SK-N-SH (cell line): Measurements from ENCODE around the gene MBD3. TPM values are rescaled to one million over a fixed set of nuclear protein-coding genes. Genes with fewer than 3 reads are reported as not detected.

Experiments used
- CTCF ChIA-PET: fragments of 300-600, 350-600 bp; formaldehyde crosslinking; extraction: SDS; loops from one replicate; lab custom pipeline; 2021; lab: Yijun Ruan, JAX
- POLR2A ChIA-PET: fragments of 350-600 bp; sonication (Branson Sonifier 250); formaldehyde crosslinking; extraction: SDS; loops from one replicate; lab custom pipeline; 2020; ENCODE audit warnings: antibody characterized with exemption, inconsistent platforms; lab: Yijun Ruan, JAX
- DNase-seq: peaks from one replicate; pipeline ENCODE4 v3.0.0; 2012
- H2AFZ ChIP-seq: fragments of 200-600 bp; sonication (generic); 2 replicates; pipeline ENCODE4 v1.8.1; 2016; ENCODE audit warnings: antibody characterized with exemption, mild to moderate bottlenecking, low read depth
- H3F3A ChIP-seq: fragments of 200-600 bp; sonication (generic); replicated peaks from 2 replicates; pipeline ENCODE3; 2016; ENCODE audit warnings: antibody characterized with exemption, mild to moderate bottlenecking; ENCODE audit not compliant: insufficient read depth
- H3K27ac ChIP-seq, 2 experiments: fragments of 200-500 bp in 1 of 2; fragments of 200-600 bp in 1 of 2; sonication (Bioruptor generic) in 1 of 2; sonication (generic), shearing (Covaris generic) in 1 of 2; 2 replicates each; pipeline versions ENCODE4 v1.5.1 to v1.6.1; 2014 to 2016; ENCODE audit warnings: low read depth in 2 of 2, inconsistent platforms in 1 of 2, low read length in 1 of 2, mild to moderate bottlenecking in 1 of 2, mixed read lengths in 1 of 2
- H3K27me3 ChIP-seq: fragments of 200-600 bp; sonication (generic), shearing (Covaris generic); 2 replicates; pipeline ENCODE4 v1.6.1; 2016; ENCODE audit warnings: mixed run types; ENCODE audit not compliant: insufficient read depth
- H3K36me3 ChIP-seq, 2 experiments: fragments of 200-500 bp in 1 of 2; fragments of 200-600 bp in 1 of 2; sonication (Bioruptor generic) in 1 of 2; sonication (generic) in 1 of 2; replicated peaks in 1 of 2; 2 replicates each; pipeline versions ENCODE3 to v1.5.1; 2014 to 2016; ENCODE audit warnings: low read length in 1 of 2, mild to moderate bottlenecking in 1 of 2; ENCODE audit not compliant: insufficient read depth in 2 of 2, control insufficient read depth in 1 of 2
- H3K4me1 ChIP-seq, 2 experiments: fragments of 200-500 bp in 1 of 2; fragments of 200-600 bp in 1 of 2; sonication (Bioruptor generic) in 1 of 2; sonication (generic), shearing (Covaris generic) in 1 of 2; 2 replicates each; pipeline versions ENCODE4 v1.5.1 to v1.6.1; 2014 to 2016; ENCODE audit warnings: low read depth in 1 of 2, low read length in 1 of 2, mixed run types in 1 of 2; ENCODE audit not compliant: insufficient read depth in 2 of 2, control insufficient read depth in 1 of 2
- H3K4me2 ChIP-seq: fragments of 200-600 bp; sonication (generic), shearing (Covaris generic); 2 replicates; pipeline ENCODE4 v1.6.1; 2017; ENCODE audit warnings: mixed run types
- H3K4me3 ChIP-seq, 2 experiments: fragments of 200-500 bp in 1 of 2; fragments of 200-600 bp in 1 of 2; sonication (Bioruptor generic) in 1 of 2; sonication (generic), shearing (Covaris generic) in 1 of 2; 2 replicates each; pipeline versions ENCODE4 v1.5.1 to v1.8.1; 2014 to 2016; ENCODE audit warnings: low read depth in 2 of 2, inconsistent platforms in 1 of 2, low read length in 1 of 2, mild to moderate bottlenecking in 1 of 2, mixed read lengths in 1 of 2, moderate library complexity in 1 of 2
- H3K79me2 ChIP-seq: fragments of 200-600 bp; sonication (generic); 2 replicates; pipeline ENCODE4 v1.8.1; 2017; ENCODE audit warnings: mild to moderate bottlenecking; ENCODE audit not compliant: insufficient read depth
- H3K9ac ChIP-seq: fragments of 200-600 bp; sonication (generic); 2 replicates; pipeline ENCODE4 v1.6.1; 2017; ENCODE audit warnings: mixed run types
- H3K9me2 ChIP-seq: fragments of 200-600 bp; sonication (generic); 2 replicates; pipeline ENCODE4 v1.6.1; 2017; ENCODE audit warnings: mixed run types
- H3K9me3 ChIP-seq: fragments of 200-600 bp; sonication (generic); 2 replicates; pipeline ENCODE4 v1.6.1; 2017; ENCODE audit warnings: mixed run types, mild to moderate bottlenecking, moderate library complexity
- H4K20me1 ChIP-seq: fragments of 200-600 bp; sonication (generic); 2 replicates; pipeline ENCODE4 v1.6.1; 2017; ENCODE audit warnings: mild to moderate bottlenecking, mixed run types; ENCODE audit not compliant: insufficient read depth
- GABPA ChIP-seq: IDR thresholded peaks from 2 replicates; pipeline ENCODE4 v1.4.0; 2012; ENCODE audit warnings: low read depth, mild to moderate bottlenecking
- MXI1 ChIP-seq: IDR thresholded peaks from 2 replicates; pipeline ENCODE4 v1.6.1; 2012; ENCODE audit warnings: mild to moderate bottlenecking, low read depth, low read length, improper control_type of control experiment
- PBX3 ChIP-seq: IDR thresholded peaks from 2 replicates; pipeline ENCODE4; 2012
- POLR2AphosphoS5 ChIP-seq: IDR thresholded peaks from 2 replicates; pipeline ENCODE4 v1.6.1; 2012; ENCODE audit warnings: low read depth, low read length
- RAD21 ChIP-seq: IDR thresholded peaks from 2 replicates; pipeline ENCODE4 v1.6.1; 2012; ENCODE audit warnings: mild to moderate bottlenecking, low read length
- RCOR1 ChIP-seq: fragments of 150-350 bp; IDR thresholded peaks from 2 replicates; pipeline ENCODE4 v1.6.1; 2017; ENCODE audit warnings: antibody characterized with exemption, low read length
- RFX5 ChIP-seq: IDR thresholded peaks from 2 replicates; pipeline ENCODE4 v1.6.1; 2012; ENCODE audit warnings: mild to moderate bottlenecking, improper control_type of control experiment, low read length
- RXRA ChIP-seq: IDR thresholded peaks from 2 replicates; pipeline ENCODE4 v1.4.0; 2012; ENCODE audit warnings: low read depth, mild to moderate bottlenecking, borderline replicate concordance
- SIN3A ChIP-seq: IDR thresholded peaks from 2 replicates; pipeline ENCODE4 v1.6.1; 2012; ENCODE audit warnings: low read depth, mild to moderate bottlenecking, low read length, moderate library complexity, borderline replicate concordance
- SMC3 ChIP-seq: IDR thresholded peaks from 2 replicates; pipeline ENCODE4 v1.6.1; 2012; ENCODE audit warnings: low read depth, low read length, improper control_type of control experiment
- TEAD4 ChIP-seq: IDR thresholded peaks from 2 replicates; pipeline ENCODE4 v1.4.0; 2012; ENCODE audit warnings: mild to moderate bottlenecking, borderline replicate concordance; ENCODE audit not compliant: insufficient read depth
- WGBS: methylation state at CpG from one replicate; pipeline ENCODE4 v1.1.6; 2017; ENCODE audit warnings: low lambda C conversion rate; 5-methylcytosine and 5-hydroxymethylcytosine counted together
- polyA plus RNA-seq, 3 experiments: library from polyadenylated mRNA; depleted of rRNA; stranded (reverse); fragments of >200 nt; gene quantifications; 2 replicates each; pipeline ENCODE4 v1.2.3, GENCODE V29; 2012
- TF ChIP-seq, protein P1 (sequence below): fragments of 150-350 bp; IDR thresholded peaks from 2 replicates; pipeline ENCODE4 v1.6.1; 2017; ENCODE audit warnings: antibody characterized with exemption, low read length, low read depth, borderline replicate concordance
- TF ChIP-seq, protein P2 (sequence below): fragments of 200-600 bp; sonication (generic); IDR thresholded peaks from 2 replicates; pipeline ENCODE4 v1.6.1; 2017; ENCODE audit warnings: antibody characterized with exemption, mild to moderate bottlenecking, moderate library complexity

MBD3 gene
- polyA plus RNA-seq, 1 of the 3 experiments (the other 2 are of a cell fraction), result 96.5 TPM

- H3K27ac ChIP-seq, result peak overlapping the region; percentile 82 to 93
- peaks cover 2 to 5% of the 10 kb centered on the region in 2 experiments for H3K36me3 ChIP-seq
- H3K9me2 ChIP-seq, result no peaks in the 10 kb centered on the region
- peaks cover 29% of the 10 kb centered on the region; the same call in 1 of the 2 replicates for H4K20me1 ChIP-seq
- peak; percentile 57 for DNase-seq
- POLR2A ChIA-PET, result interaction anchor here (1.3 kb wide), 2 partner anchors 25 to 141 kb away, joined by 4 to 7 read pairs; partner anchors contain the start of gene APC2
- H3K4me1 ChIP-seq, result peaks cover 9 to 12% of the 10 kb centered on the region in 2 experiments; a peak in 1 of 4 replicates
- H3K9ac ChIP-seq, result peak overlapping the region; percentile 97
- CTCF ChIA-PET, result interaction anchor here (0.6 to 4.2 kb wide), 9 partner anchors 12 to 204 kb away, joined by 3 to 24 read pairs (median 4); no protein-coding TSS in a partner anchor
- peaks cover 4% of the 10 kb centered on the region for H3F3A ChIP-seq
- 2% methylated on average over 30 of the region's 31 CpGs for whole genome bisulfite sequencing
- peak overlapping the region; percentile 69 to 88 for H3K4me3 ChIP-seq
- peaks cover 56% of the 10 kb centered on the region for H3K79me2 ChIP-seq
- H2AFZ ChIP-seq, result no peak overlapping the region; the same call in 1 of the 2 replicates
- H3K9me3 ChIP-seq, result no peaks in the 10 kb centered on the region
- H3K4me2 ChIP-seq, result peak overlapping the region; percentile 99
- TF ChIP-seq TEAD4 (0 out of 2 replicates have a peak, but pooled peaks have one; percentile 10), RFX5 (no peak), MXI1 (peak; percentile 41; the same call in 1 of the 2 replicates)
- no peaks in the 10 kb centered on the region for H3K27me3 ChIP-seq
These were observed 1.1 kb downstream of the MBD3 start for GRCh38 chr19:1591421-1592023.

GRCh38 chr19:1590641-1591397, 1.8 kb downstream of the MBD3 start:
- ChIA-PET CTCF (interaction anchor here (0.6 to 4.2 kb wide), 13 partner anchors 12 to 204 kb away, joined by 3 to 24 read pairs (median 4); no protein-coding TSS in a partner anchor), POLR2A (interaction anchor here (0.5 to 1.3 kb wide), 5 partner anchors 13 to 140 kb away, joined by 3 to 7 read pairs (median 4); partner anchors contain the start of gene APC2)
- H3K9me3 ChIP-seq, result no peaks in the 10 kb centered on the region
- H3F3A ChIP-seq, result peaks cover 4% of the 10 kb centered on the region
- peak overlapping the region; percentile 97 for H3K9ac ChIP-seq
- WGBS, result 42% methylated on average over 10 of the region's 10 CpGs
- H2AFZ ChIP-seq, result no peak overlapping the region
- H3K4me3 ChIP-seq, result peak overlapping the region; percentile 69 to 88
- TF ChIP-seq RCOR1 (no peak), RAD21 (peak; percentile 23; the same call in 1 of the 2 replicates), POLR2AphosphoS5 (peak; percentile 11; the same call in 1 of the 2 replicates), PBX3 (peak; percentile 26; the same call in 1 of the 2 replicates), GABPA (no peak), RXRA (no peak), SIN3A (peak; percentile 12; the same call in 1 of the 2 replicates), SMC3 (peak; percentile 21; the same call in 1 of the 2 replicates)
- TF ChIP-seq, protein P1, sequence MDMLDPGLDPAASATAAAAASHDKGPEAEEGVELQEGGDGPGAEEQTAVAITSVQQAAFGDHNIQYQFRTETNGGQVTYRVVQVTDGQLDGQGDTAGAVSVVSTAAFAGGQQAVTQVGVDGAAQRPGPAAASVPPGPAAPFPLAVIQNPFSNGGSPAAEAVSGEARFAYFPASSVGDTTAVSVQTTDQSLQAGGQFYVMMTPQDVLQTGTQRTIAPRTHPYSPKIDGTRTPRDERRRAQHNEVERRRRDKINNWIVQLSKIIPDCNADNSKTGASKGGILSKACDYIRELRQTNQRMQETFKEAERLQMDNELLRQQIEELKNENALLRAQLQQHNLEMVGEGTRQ, result no peak
- TF ChIP-seq, protein P2, sequence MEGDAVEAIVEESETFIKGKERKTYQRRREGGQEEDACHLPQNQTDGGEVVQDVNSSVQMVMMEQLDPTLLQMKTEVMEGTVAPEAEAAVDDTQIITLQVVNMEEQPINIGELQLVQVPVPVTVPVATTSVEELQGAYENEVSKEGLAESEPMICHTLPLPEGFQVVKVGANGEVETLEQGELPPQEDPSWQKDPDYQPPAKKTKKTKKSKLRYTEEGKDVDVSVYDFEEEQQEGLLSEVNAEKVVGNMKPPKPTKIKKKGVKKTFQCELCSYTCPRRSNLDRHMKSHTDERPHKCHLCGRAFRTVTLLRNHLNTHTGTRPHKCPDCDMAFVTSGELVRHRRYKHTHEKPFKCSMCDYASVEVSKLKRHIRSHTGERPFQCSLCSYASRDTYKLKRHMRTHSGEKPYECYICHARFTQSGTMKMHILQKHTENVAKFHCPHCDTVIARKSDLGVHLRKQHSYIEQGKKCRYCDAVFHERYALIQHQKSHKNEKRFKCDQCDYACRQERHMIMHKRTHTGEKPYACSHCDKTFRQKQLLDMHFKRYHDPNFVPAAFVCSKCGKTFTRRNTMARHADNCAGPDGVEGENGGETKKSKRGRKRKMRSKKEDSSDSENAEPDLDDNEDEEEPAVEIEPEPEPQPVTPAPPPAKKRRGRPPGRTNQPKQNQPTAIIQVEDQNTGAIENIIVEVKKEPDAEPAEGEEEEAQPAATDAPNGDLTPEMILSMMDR, result peak; percentile 36
- DNase-seq, result peak; percentile 74
- peaks cover 63% of the 10 kb centered on the region for H3K79me2 ChIP-seq
- H3K4me1 ChIP-seq, result peaks cover 9 to 12% of the 10 kb centered on the region in 2 experiments; a peak in 1 of 4 replicates
- peaks cover 36% of the 10 kb centered on the region; the same call in 1 of the 2 replicates for H4K20me1 ChIP-seq
- no peaks in the 10 kb centered on the region for H3K27me3 ChIP-seq
- H3K4me2 ChIP-seq, result peak overlapping the region; percentile 99
- peaks cover 2 to 5% of the 10 kb centered on the region in 2 experiments for H3K36me3 ChIP-seq
- no peaks in the 10 kb centered on the region for H3K9me2 ChIP-seq
- peak overlapping the region; percentile 82 to 93; a peak in 3 of 4 replicates for H3K27ac ChIP-seq
